Neural cell (in vitro differentiated cells): ENCODE data around the gene ADARB2. TPM values are rescaled to one million over a fixed set of nuclear protein-coding genes. Genes with fewer than 3 reads are reported as not detected.

ENCODE experiments used
- H2AFZ ChIP-seq: fragments of 200-600, 300-800 bp; sonication (generic), shearing (Covaris generic); 2 replicates; pipeline ENCODE4 v1.6.0; 2014; ENCODE audit warnings: low read depth, mild to moderate bottlenecking, antibody characterized with exemption, low read length, moderate library complexity
- H3F3A ChIP-seq: fragments of 200-600 bp; shearing (Covaris generic); 2 replicates; pipeline ENCODE4 v1.6.1; 2016; ENCODE audit warnings: mild to moderate bottlenecking, moderate library complexity, mixed read lengths, antibody characterized with exemption, low read length; ENCODE audit not compliant: insufficient read depth, poor library complexity, severe bottlenecking
- H3K27ac ChIP-seq: fragments of 200-600, 300-800 bp; sonication (generic), shearing (Covaris generic); 2 replicates; pipeline ENCODE4 v1.5.1; 2014; ENCODE audit warnings: mild to moderate bottlenecking, low read length, moderate library complexity
- H3K27me3 ChIP-seq: fragments of 300-800, 200-600 bp; sonication (generic), shearing (Covaris generic); 2 replicates; pipeline ENCODE4 v1.6.0; 2014; ENCODE audit warnings: mild to moderate bottlenecking, low read depth, low read length, moderate library complexity; ENCODE audit not compliant: insufficient read depth
- H3K36me3 ChIP-seq: fragments of 300-800, 200-600 bp; sonication (generic), shearing (Covaris generic); 2 replicates; pipeline ENCODE4 v1.5.1; 2014; ENCODE audit warnings: mild to moderate bottlenecking, antibody characterized with exemption, low read length, moderate library complexity; ENCODE audit not compliant: insufficient read depth
- H3K4me2 ChIP-seq: fragments of 300-800, 200-600 bp; sonication (generic), shearing (Covaris generic); 2 replicates; pipeline ENCODE4 v1.6.0; 2014; ENCODE audit warnings: mild to moderate bottlenecking, low read length
- H3K4me3 ChIP-seq: fragments of 300-800, 200-600 bp; sonication (generic), shearing (Covaris generic); 2 replicates; pipeline ENCODE4 v1.5.1; 2014; ENCODE audit warnings: mild to moderate bottlenecking, low read length, moderate library complexity
- H3K79me2 ChIP-seq: fragments of 200-600 bp; shearing (Covaris generic); replicated peaks from 2 replicates; pipeline ENCODE4 v1.6.0; 2014; ENCODE audit warnings: mild to moderate bottlenecking, low read length, moderate library complexity; ENCODE audit not compliant: insufficient read depth
- H3K9ac ChIP-seq: fragments of 300-800, 200-600 bp; sonication (generic), shearing (Covaris generic); 2 replicates; pipeline ENCODE4 v1.6.1; 2016; ENCODE audit warnings: mild to moderate bottlenecking, low read length, mixed read lengths
- H3K9me2 ChIP-seq: fragments of 200-600 bp; shearing (Covaris generic); 2 replicates; pipeline ENCODE4 v1.6.1; 2016; ENCODE audit warnings: mild to moderate bottlenecking, low read length, mixed read lengths; ENCODE audit not compliant: insufficient read depth
- H3K9me3 ChIP-seq: fragments of 200-600, 300-800 bp; sonication (generic), shearing (Covaris generic); 2 replicates; pipeline ENCODE4 v1.6.1; 2016; ENCODE audit warnings: mild to moderate bottlenecking, mixed run types, low read length, moderate library complexity, mixed read lengths
- H4K20me1 ChIP-seq: fragments of 200-600 bp; shearing (Covaris generic); 2 replicates; pipeline ENCODE4 v1.6.1; 2016; ENCODE audit warnings: mild to moderate bottlenecking, mixed run types; ENCODE audit not compliant: insufficient read depth
- CTCF ChIP-seq: fragments of 450-650 bp; IDR thresholded peaks from 2 replicates; pipeline ENCODE4 v1.5.1; 2014; ENCODE audit warnings: antibody characterized with exemption, mild to moderate bottlenecking, moderate library complexity; ENCODE audit not compliant: poor library complexity, severe bottlenecking
- EP300 ChIP-seq: fragments of 450-650 bp; conservative IDR thresholded peaks from 2 replicates; pipeline ENCODE4 v1.6.1; 2014; ENCODE audit warnings: antibody characterized with exemption, mild to moderate bottlenecking, moderate library complexity; ENCODE audit not compliant: poor library complexity, severe bottlenecking
- EZH2 ChIP-seq: fragments of 200-600, 300-800 bp; shearing (Covaris generic), sonication (generic); IDR thresholded peaks from 2 replicates; pipeline ENCODE4 v1.6.1; 2014; ENCODE audit warnings: antibody characterized with exemption, low read length, borderline replicate concordance, mild to moderate bottlenecking; ENCODE audit not compliant: insufficient read depth, poor library complexity, severe bottlenecking
- MXI1 ChIP-seq: fragments of 450-650 bp; conservative IDR thresholded peaks from 2 replicates; pipeline ENCODE4 v1.6.1; 2014; ENCODE audit warnings: antibody characterized with exemption, mild to moderate bottlenecking; ENCODE audit not compliant: poor library complexity, severe bottlenecking
- POLR2AphosphoS5 ChIP-seq: IDR thresholded peaks from 2 replicates; pipeline ENCODE4 v1.6.1; 2012
- RAD21 ChIP-seq: fragments of 450-650 bp; conservative IDR thresholded peaks from 2 replicates; pipeline ENCODE4 v1.6.1; 2014; ENCODE audit warnings: antibody characterized with exemption, mild to moderate bottlenecking, moderate library complexity
- REST ChIP-seq: IDR thresholded peaks from 2 replicates; pipeline ENCODE4 v1.6.1; 2012; ENCODE audit warnings: borderline replicate concordance
- SMC3 ChIP-seq: fragments of 450-650 bp; conservative IDR thresholded peaks from 2 replicates; pipeline ENCODE4 v1.6.1; 2014; ENCODE audit warnings: antibody characterized with exemption, mild to moderate bottlenecking, moderate library complexity; ENCODE audit not compliant: poor library complexity
- TAF1 ChIP-seq: IDR thresholded peaks from 2 replicates; pipeline ENCODE4 v1.6.1; 2012; ENCODE audit warnings: low read depth
- polyA plus RNA-seq: library from polyadenylated mRNA; depleted of rRNA; stranded (reverse); fragments of >200 nt; gene quantifications from 2 replicates; pipeline ENCODE4 v1.2.3, GENCODE V29; 2014

ADARB2 gene
- polyA plus RNA-seq, 1 donor from 2014 or later: 3.6 TPM

- H3K9me3 ChIP-seq: no peaks in the 10 kb centered on the region
- TF ChIP-seq EZH2 (no peak), REST (no peak), TAF1 (no peak), SMC3 (no peak), MXI1 (no peak), POLR2AphosphoS5 (no peak), EP300 (no peak), RAD21 (no peak), CTCF (no peak)
Observed at GRCh38 chr10:1515780-1516491, 221.4 kb downstream of the ADARB2 start.

GRCh38 chr10:1515121-1515779 lies 222.1 kb downstream of the ADARB2 start:
- Histone ChIP-seq H4K20me1 (no peaks in the 10 kb centered on the region), H3K36me3 (no peaks in the 10 kb centered on the region), H2AFZ (no peak overlapping the region), H3F3A (no peaks in the 10 kb centered on the region), H3K9me3 (no peaks in the 10 kb centered on the region), H3K4me3 (no peak overlapping the region), H3K27ac (no peak overlapping the region), H3K9ac (no peak overlapping the region), H3K79me2 (no peaks in the 10 kb centered on the region), H3K27me3 (no peaks in the 10 kb centered on the region), H3K4me2 (no peak overlapping the region), H3K9me2 (no peaks in the 10 kb centered on the region)
- TF ChIP-seq SMC3 (no peak), MXI1 (no peak), EZH2 (no peak), TAF1 (no peak), RAD21 (no peak), EP300 (no peak), POLR2AphosphoS5 (no peak), REST (no peak), CTCF (no peak)

More at GRCh38 chr10:1515780-1516491, 221.4 kb downstream of the ADARB2 start:
- no peaks in the 10 kb centered on the region for H3F3A ChIP-seq
- H3K4me2 ChIP-seq: no peak overlapping the region
- H4K20me1 ChIP-seq: no peaks in the 10 kb centered on the region
- H3K4me3 ChIP-seq: no peak overlapping the region
- H3K27ac ChIP-seq: no peak overlapping the region
- H3K9ac ChIP-seq: no peak overlapping the region
- no peaks in the 10 kb centered on the region for H3K9me2 ChIP-seq
- H3K36me3 ChIP-seq: no peaks in the 10 kb centered on the region
- H3K79me2 ChIP-seq: no peaks in the 10 kb centered on the region
- no peak overlapping the region for H2AFZ ChIP-seq
- H3K27me3 ChIP-seq: no peaks in the 10 kb centered on the region
